VCaP (cell line): ENCODE results near the gene HMCN1.

Experiments used
- H3K27ac ChIP-seq: fragments of 450-650 bp; 2 replicates; pipeline ENCODE4 v1.5.1; 2017
- CTCF ChIP-seq: fragments of 450-650 bp; conservative IDR thresholded peaks from 2 replicates; pipeline ENCODE4 v1.5.1; 2017; ENCODE audit warnings: mild to moderate bottlenecking, moderate library complexity

Gene HMCN1

GRCh38 chr1:185971688-185972087, 237.5 kb downstream of the HMCN1 start:
- no peak for TF ChIP-seq CTCF
- no peak overlapping the region for H3K27ac ChIP-seq

- TF ChIP-seq CTCF: no peak
- H3K27ac ChIP-seq: no peak overlapping the region
Measured at GRCh38 chr1:185972096-185972850, 238.1 kb downstream of the HMCN1 start.

- H3K27ac ChIP-seq: no peak overlapping the region
- no peak for TF ChIP-seq CTCF
Measured at GRCh38 chr1:185973645-185974044, 239.5 kb downstream of the HMCN1 start.

- H3K27ac ChIP-seq: no peak overlapping the region
- no peak for TF ChIP-seq CTCF
Measured at GRCh38 chr1:185974367-185975170, 240.4 kb downstream of the HMCN1 start.

GRCh38 chr1:185980891-185981290, 246.7 kb downstream of the HMCN1 start:
- no peak overlapping the region for H3K27ac ChIP-seq
- no peak for TF ChIP-seq CTCF

GRCh38 chr1:185984113-185984836, 250.1 kb downstream of the HMCN1 start:
- no peak overlapping the region for H3K27ac ChIP-seq
- TF ChIP-seq CTCF: no peak
